ENCODE data around the gene RTP4. TPM values are rescaled to one million over a fixed set of nuclear protein-coding genes. Genes with fewer than 3 reads are reported as not detected.

RTP4 gene
- total and polyA plus RNA-seq, 3 donors (not counting 1 experiment from before 2014, with no cell fraction given) = 0.19 to 0.50 TPM; not detected in 1

Other genes with a start within 250 kb of the RTP4 start
- gene RPL39L, start 228.9 kb upstream of the RTP4 start, total RNA-seq = 10 to 100 TPM in 1 of 2 donors, 1 to 10 TPM in 1; 7.7 to 21.6 TPM
- gene RPL39L, start 228.9 kb upstream of the RTP4 start, polyA plus RNA-seq = 19.4 TPM
- gene RTP1, start 170.9 kb upstream of the RTP4 start, total RNA-seq = not detected
- not detected for gene RTP1, start 170.9 kb upstream of the RTP4 start, polyA plus RNA-seq
- gene MASP1, start 76.6 kb upstream of the RTP4 start, total RNA-seq = under 1 TPM in 1 of 2 donors, not detected in 1; 0.83 TPM
- not detected for gene MASP1, start 76.6 kb upstream of the RTP4 start, polyA plus RNA-seq

Measured in mammary epithelial cell (primary cell).